ENCODE data around the gene PHAF1. TPM values are rescaled to one million over a fixed set of nuclear protein-coding genes. Genes with fewer than 3 reads are reported as not detected.
A peak's percentile ranks its signal among the peaks of the same experiment; 100 is the strongest.
"Not testable (repeated sequence)": the region's sequence is repeated elsewhere in the genome, so short reads cannot be mapped to it uniquely, and the experiment has no call there.

The PHAF1 gene
- total RNA-seq, 1 donor: 15.9 TPM

DNA sequence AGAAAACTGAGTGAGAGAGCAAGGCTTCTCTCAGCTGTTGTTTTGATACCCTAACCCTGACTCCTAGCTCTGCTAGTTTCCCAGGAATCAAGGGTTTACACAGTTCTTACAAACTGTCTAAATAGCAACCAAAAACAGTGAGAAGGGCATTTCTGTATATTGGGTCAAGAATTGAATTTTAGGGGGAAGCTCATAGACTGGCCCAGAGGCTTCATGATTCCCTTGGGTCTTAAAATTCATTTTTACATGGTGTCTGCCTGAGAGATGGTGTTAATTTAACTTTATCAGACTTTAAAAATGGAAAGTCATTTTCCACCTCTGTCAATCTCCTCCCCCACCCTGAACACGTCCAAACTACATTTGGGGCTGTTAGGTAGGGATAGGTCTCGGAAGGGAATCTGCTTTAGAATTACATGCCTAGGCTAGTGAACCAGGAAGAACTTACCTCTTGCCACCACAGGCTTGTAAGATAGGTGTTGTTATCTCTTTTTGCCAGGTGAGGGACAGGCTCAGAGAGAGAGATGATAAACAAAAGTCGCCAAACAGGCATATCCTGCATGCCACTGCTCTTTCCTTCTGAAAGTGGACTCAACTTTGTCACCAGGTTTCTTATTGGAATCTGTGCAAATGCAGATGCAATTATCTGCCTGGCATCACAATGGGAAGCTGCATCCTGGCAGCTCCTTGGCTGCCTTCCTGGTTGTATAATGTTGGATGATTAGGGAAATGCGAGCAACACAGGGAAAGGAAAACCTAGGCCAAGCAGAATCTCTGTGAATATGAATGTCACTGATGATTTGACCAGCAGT, 3.1 kb downstream of the PHAF1 start:
- DNase-seq (ENCODE audit: low read depth): no peak
- TF ChIP-seq, protein P1, sequence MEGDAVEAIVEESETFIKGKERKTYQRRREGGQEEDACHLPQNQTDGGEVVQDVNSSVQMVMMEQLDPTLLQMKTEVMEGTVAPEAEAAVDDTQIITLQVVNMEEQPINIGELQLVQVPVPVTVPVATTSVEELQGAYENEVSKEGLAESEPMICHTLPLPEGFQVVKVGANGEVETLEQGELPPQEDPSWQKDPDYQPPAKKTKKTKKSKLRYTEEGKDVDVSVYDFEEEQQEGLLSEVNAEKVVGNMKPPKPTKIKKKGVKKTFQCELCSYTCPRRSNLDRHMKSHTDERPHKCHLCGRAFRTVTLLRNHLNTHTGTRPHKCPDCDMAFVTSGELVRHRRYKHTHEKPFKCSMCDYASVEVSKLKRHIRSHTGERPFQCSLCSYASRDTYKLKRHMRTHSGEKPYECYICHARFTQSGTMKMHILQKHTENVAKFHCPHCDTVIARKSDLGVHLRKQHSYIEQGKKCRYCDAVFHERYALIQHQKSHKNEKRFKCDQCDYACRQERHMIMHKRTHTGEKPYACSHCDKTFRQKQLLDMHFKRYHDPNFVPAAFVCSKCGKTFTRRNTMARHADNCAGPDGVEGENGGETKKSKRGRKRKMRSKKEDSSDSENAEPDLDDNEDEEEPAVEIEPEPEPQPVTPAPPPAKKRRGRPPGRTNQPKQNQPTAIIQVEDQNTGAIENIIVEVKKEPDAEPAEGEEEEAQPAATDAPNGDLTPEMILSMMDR (IDR thresholded peaks at IDR 0.05; ENCODE audit: insufficient read depth, low read length): no peak
- no peak overlapping the region for H3K4me3 ChIP-seq (ENCODE audit: low read depth, low read length)

- H3K4me3 ChIP-seq (ENCODE audit: low read depth, low read length): no peak overlapping the region
- TF ChIP-seq, protein P1 (IDR thresholded peaks at IDR 0.05; ENCODE audit: insufficient read depth, low read length): no peak
- DNase-seq (ENCODE audit: low read depth): no peak
Measured at GRCh38 chr16:67114793-67115192, 5.1 kb downstream of the PHAF1 start.

GRCh38 chr16:67115639-67116038, 5.9 kb downstream of the PHAF1 start:
- TF ChIP-seq, protein P1 (IDR thresholded peaks at IDR 0.05; ENCODE audit: insufficient read depth, low read length): no peak
- H3K4me3 ChIP-seq (ENCODE audit: low read depth, low read length): no peak overlapping the region
- peak; percentile 75 for DNase-seq (ENCODE audit: low read depth)

- no peak for DNase-seq (ENCODE audit: low read depth)
- no peak overlapping the region for H3K4me3 ChIP-seq (ENCODE audit: low read depth, low read length)
- TF ChIP-seq, protein P1 (IDR thresholded peaks at IDR 0.05; ENCODE audit: insufficient read depth, low read length): no peak
Measured at GRCh38 chr16:67116388-67117311, 6.9 kb downstream of the PHAF1 start.

DNA sequence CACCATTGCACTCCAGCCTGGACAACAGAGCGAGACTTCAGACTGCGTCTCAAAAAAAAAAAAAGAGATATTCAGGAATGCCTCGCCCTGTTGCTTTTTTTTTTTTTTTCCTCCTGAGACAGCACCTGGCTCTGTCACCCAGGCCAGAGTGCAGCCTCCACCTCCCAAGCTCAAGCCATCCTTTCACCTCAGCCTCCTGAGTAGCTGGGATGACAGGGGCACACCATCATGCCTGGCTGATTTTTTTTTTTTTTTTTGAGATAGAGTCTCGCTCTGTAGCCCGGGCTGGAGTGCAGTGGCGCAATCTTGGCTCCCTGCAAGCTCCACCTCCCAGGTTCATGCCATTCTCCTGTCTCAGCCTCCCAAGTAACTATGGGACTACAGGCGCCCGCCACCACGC, 8.0 kb downstream of the PHAF1 start:
- TF ChIP-seq, protein P1 (IDR thresholded peaks at IDR 0.05; ENCODE audit: insufficient read depth, low read length): no peak
- no peak overlapping the region for H3K4me3 ChIP-seq (ENCODE audit: low read depth, low read length)
- no peak for DNase-seq (ENCODE audit: low read depth)

GRCh38 chr16:67120025-67120424, 10.3 kb downstream of the PHAF1 start:
- H3K4me3 ChIP-seq (ENCODE audit: low read depth, low read length): no peak overlapping the region
- TF ChIP-seq, protein P1 (IDR thresholded peaks at IDR 0.05; ENCODE audit: insufficient read depth, low read length): no peak
- no peak for DNase-seq (ENCODE audit: low read depth)

- not testable (repeated sequence) for DNase-seq (ENCODE audit: low read depth)
Measured at GRCh38 chr16:67122799-67123198, 13.1 kb downstream of the PHAF1 start.

More at GRCh38 chr16:67122799-67123198, 13.1 kb downstream of the PHAF1 start:
- H3K4me3 ChIP-seq (ENCODE audit: low read depth, low read length): not testable (repeated sequence)
